Measurements from ENCODE around the gene ADGRG3.

Gene ADGRG3

GRCh38 chr16:57649846-57650245 lies 18.3 kb upstream of the ADGRG3 start:
- Histone ChIP-seq H3K27me3 (ENCODE audit: insufficient read depth, low read length, poor library complexity, severe bottlenecking) (no peaks in the 10 kb centered on the region), H4K20me1 (ENCODE audit: insufficient read depth, low read length, poor library complexity, severe bottlenecking) (no peaks in the 10 kb centered on the region), H3K4me1 (ENCODE audit: insufficient read depth, low read length, poor library complexity, severe bottlenecking) (peaks cover 45% of the 10 kb centered on the region), H3K9me2 (replicated peaks; ENCODE audit: low read depth, low read length) (no peaks in the 10 kb centered on the region), H3F3A (ENCODE audit: low read depth) (no peaks in the 10 kb centered on the region), H3K9me3 (ENCODE audit: insufficient read depth, low read depth, low read length) (no peaks in the 10 kb centered on the region), H3K36me3 (ENCODE audit: insufficient read depth, low read length) (no peaks in the 10 kb centered on the region), H3K79me2 (ENCODE audit: insufficient read depth, low read length) (no peaks in the 10 kb centered on the region), H3K9ac (ENCODE audit: low read depth, low read length, poor library complexity, severe bottlenecking) (no peak overlapping the region), H3K4me3 (ENCODE audit: low read length, poor library complexity, severe bottlenecking) (no peak overlapping the region), H2AFZ (ENCODE audit: low read length) (no peak overlapping the region), H3K4me2 (ENCODE audit: low read depth, low read length, poor library complexity, severe bottlenecking) (no peak overlapping the region)
- TF ChIP-seq EZH2phosphoT487 (IDR thresholded peaks at IDR 0.05; ENCODE audit: borderline replicate concordance) (no peak), CTCF (conservative IDR thresholded peaks at IDR 0.05; ENCODE audit: low read length) (no peak)

- Histone ChIP-seq H4K20me1 (ENCODE audit: insufficient read depth, low read length, poor library complexity, severe bottlenecking) (no peaks in the 10 kb centered on the region), H3K9me2 (replicated peaks; ENCODE audit: low read depth, low read length) (no peaks in the 10 kb centered on the region), H3K4me1 (ENCODE audit: insufficient read depth, low read length, poor library complexity, severe bottlenecking) (peaks cover 28% of the 10 kb centered on the region), H3K36me3 (ENCODE audit: insufficient read depth, low read length) (no peaks in the 10 kb centered on the region), H3K9me3 (ENCODE audit: insufficient read depth, low read depth, low read length) (no peaks in the 10 kb centered on the region), H3K4me2 (ENCODE audit: low read depth, low read length, poor library complexity, severe bottlenecking) (peak overlapping the region; percentile 36), H2AFZ (ENCODE audit: low read length) (peak overlapping the region; percentile 9; the same call in 1 of the 2 replicates), H3K79me2 (ENCODE audit: insufficient read depth, low read length) (no peaks in the 10 kb centered on the region), H3F3A (ENCODE audit: low read depth) (no peaks in the 10 kb centered on the region), H3K27me3 (ENCODE audit: insufficient read depth, low read length, poor library complexity, severe bottlenecking) (no peaks in the 10 kb centered on the region), H3K4me3 (ENCODE audit: low read length, poor library complexity, severe bottlenecking) (peak overlapping the region; percentile 7), H3K9ac (ENCODE audit: low read depth, low read length, poor library complexity, severe bottlenecking) (peak overlapping the region; percentile 1)
- peak; percentile 44 for TF ChIP-seq CTCF (conservative IDR thresholded peaks at IDR 0.05; ENCODE audit: low read length)
- no peak for TF ChIP-seq EZH2phosphoT487 (IDR thresholded peaks at IDR 0.05; ENCODE audit: borderline replicate concordance)
Observed at GRCh38 chr16:57651344-57652333, 16.5 kb upstream of the ADGRG3 start.

GRCh38 chr16:57652695-57653471 lies 15.2 kb upstream of the ADGRG3 start:
- Histone ChIP-seq H2AFZ (ENCODE audit: low read length) (no peak overlapping the region), H3K9me2 (replicated peaks; ENCODE audit: low read depth, low read length) (no peaks in the 10 kb centered on the region), H3K4me1 (ENCODE audit: insufficient read depth, low read length, poor library complexity, severe bottlenecking) (peaks cover 18% of the 10 kb centered on the region), H3K27me3 (ENCODE audit: insufficient read depth, low read length, poor library complexity, severe bottlenecking) (no peaks in the 10 kb centered on the region), H3K9me3 (ENCODE audit: insufficient read depth, low read depth, low read length) (no peaks in the 10 kb centered on the region), H3K4me3 (ENCODE audit: low read length, poor library complexity, severe bottlenecking) (no peak overlapping the region), H3K79me2 (ENCODE audit: insufficient read depth, low read length) (no peaks in the 10 kb centered on the region), H3K36me3 (ENCODE audit: insufficient read depth, low read length) (no peaks in the 10 kb centered on the region), H3K4me2 (ENCODE audit: low read depth, low read length, poor library complexity, severe bottlenecking) (no peak overlapping the region), H4K20me1 (ENCODE audit: insufficient read depth, low read length, poor library complexity, severe bottlenecking) (no peaks in the 10 kb centered on the region), H3F3A (ENCODE audit: low read depth) (no peaks in the 10 kb centered on the region), H3K9ac (ENCODE audit: low read depth, low read length, poor library complexity, severe bottlenecking) (peak overlapping the region; percentile 1)
- TF ChIP-seq EZH2phosphoT487 (IDR thresholded peaks at IDR 0.05; ENCODE audit: borderline replicate concordance) (no peak), CTCF (conservative IDR thresholded peaks at IDR 0.05; ENCODE audit: low read length) (no peak)

Data from Loucy (cell line).